ENCODE measurements around the gene ZNF665.

GRCh38 chr19:53157626-53158025, 35.5 kb downstream of the ZNF665 start:
- TF ChIP-seq POLR2A (IDR thresholded peaks at IDR 0.05) (no peak), CTCF (IDR thresholded peaks at IDR 0.05) (no peak)
